ENCODE measurements around the gene PSMD13.
A peak's percentile ranks its signal among the peaks of the same experiment; 100 is the strongest.
"Not testable (repeated sequence)": the region's sequence is repeated elsewhere in the genome, so short reads cannot be mapped to it uniquely, and the experiment has no call there.

Gene PSMD13

DNA sequence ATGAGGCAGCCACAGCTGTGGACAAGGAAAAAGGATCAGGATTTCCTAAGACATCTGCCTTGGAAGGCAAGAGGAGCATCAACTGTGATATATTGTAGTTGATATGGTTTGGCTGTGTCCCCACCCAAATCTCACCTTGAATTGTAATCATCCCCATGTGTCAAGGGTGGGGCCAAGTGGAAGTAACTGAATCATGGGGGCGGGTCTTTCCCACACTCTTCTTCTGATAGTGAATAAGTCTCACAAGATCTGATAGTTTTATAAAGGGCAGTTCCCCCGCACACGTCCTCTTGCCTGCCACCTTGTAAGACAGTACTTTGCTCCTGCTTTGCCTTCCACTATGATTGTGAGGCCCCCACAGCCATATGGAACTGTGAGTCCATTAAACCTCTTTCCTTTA, 19.1 kb upstream of the PSMD13 start:
- no peak for DNase-seq (ENCODE audit: low read depth)

DNA sequence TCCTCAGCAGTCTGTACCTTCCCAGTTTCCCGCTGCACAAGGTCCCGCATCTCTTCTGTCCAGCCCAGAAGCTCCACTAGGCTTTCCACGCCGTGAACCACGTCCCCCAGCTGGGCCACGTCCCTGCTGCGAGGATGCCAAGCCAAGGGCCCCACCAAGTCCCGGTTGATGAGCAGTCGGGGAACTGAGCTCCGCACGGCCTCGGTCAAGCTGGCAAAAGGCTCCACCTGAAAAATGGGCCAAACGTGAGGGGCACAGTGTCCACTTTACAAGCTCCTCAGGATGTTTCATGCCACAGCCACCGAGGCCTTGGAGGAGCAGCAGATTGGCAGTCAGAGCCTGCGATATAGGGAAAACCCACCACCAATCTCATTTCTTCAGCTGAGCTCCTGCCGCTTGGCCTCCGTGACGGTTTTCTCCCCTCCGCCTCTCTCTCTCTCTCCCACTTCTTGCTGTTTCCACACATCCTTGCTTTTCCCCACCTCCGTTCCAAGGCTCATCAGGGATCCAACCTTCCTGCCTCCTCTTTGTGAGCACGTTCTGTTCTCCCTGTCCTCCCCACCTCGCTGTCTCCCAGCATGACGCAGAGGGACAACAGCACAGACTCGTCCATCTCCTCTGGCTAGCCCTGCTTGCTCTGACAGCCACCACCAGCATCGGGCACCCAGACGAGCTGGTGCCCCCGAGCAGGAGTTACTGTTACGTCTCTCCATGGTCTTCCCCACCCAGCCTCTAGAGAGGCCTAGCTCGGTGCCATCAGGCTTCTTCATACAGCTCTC, 17.8 kb upstream of the PSMD13 start:
- DNase-seq (ENCODE audit: low read depth) = no peak

- DNase-seq (ENCODE audit: low read depth) = not testable (repeated sequence)
Measured at GRCh38 chr11:220641-221215, 16.0 kb upstream of the PSMD13 start.

DNA sequence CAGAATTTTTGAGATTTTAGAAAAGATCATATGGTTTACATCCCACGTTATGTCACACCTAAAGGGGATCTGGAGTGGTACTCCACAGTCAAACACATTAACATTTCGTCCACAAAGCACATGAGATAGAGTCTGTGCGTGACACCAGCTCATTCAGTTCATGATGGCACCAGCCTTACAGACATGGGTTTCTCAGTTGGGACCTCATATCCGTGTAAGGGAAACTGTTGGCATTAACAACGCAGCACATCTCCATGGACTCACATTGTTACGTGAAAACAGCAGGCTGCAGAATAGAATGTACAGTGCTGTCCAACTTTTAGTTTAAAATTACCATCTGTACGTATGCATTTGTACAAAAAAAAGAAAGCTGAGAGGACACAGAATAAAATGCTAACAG, 15.2 kb upstream of the PSMD13 start:
- no peak for DNase-seq (ENCODE audit: low read depth)

DNA sequence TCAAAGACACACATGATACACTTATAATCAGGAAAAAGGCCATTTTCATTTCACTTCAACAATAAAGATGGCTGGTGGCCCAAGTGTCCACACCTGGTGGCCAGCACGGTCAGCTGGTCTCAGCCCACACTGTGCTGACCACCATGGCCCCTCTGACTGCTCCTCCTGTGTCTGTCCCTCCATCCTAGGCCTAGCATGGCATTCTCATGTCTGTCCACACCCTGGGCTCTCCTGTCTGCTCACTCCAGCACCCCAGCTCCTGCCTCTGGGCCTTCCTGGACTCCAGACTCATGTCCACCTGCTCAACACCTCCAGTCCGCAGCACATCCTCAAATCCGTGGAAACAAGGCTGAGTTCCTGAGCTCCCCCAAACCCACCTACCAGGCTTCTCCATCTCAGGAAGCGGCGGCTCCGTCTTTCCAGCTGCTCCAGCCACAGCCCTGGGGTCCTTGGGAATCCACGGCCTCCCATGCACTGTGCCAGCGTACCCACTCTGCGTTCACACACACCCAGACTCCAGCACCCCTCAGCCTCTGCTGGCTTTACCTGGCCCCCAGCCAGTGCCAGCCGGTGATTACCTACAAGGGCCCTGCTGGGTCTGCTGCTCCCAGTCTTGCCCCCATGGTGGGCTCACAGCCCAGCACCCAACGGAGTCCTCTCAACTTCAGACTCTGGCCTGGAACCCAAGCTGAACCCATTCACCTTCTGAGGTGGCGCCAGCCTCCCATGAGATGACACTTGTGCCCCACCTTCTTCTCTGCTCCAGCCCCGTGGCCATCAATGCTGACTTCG, 14.6 kb upstream of the PSMD13 start:
- no peak for DNase-seq (ENCODE audit: low read depth)

- DNase-seq (ENCODE audit: low read depth) = no peak
Measured at GRCh38 chr11:223026-223789, 13.6 kb upstream of the PSMD13 start.

DNA sequence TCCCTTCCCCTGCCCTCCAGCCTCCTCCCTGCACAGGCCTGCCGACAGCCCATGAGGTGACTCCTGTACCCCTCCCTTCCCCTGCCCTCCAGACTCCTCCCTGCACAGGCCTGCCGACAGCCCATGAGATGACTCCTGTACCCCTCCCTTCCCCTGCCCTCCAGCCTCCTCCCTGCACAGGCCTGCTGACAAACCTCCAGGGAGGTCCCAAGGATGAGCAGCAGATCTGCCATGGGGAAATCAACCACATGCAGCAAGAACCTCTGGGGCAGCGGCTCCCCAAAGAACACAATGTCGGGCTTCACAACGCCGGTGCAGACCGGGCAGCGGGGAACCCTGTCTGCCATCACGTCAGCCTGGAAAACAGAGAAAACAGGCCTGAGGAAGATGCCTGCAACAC, 12.9 kb upstream of the PSMD13 start:
- DNase-seq (ENCODE audit: low read depth) = no peak

GRCh38 chr11:224424-224823, 12.4 kb upstream of the PSMD13 start:
- DNase-seq (ENCODE audit: low read depth) = no peak

GRCh38 chr11:225734-226453, 10.9 kb upstream of the PSMD13 start:
- DNase-seq (ENCODE audit: low read depth) = no peak

GRCh38 chr11:227824-228379, 8.9 kb upstream of the PSMD13 start:
- no peak for DNase-seq (ENCODE audit: low read depth)

- no peak for DNase-seq (ENCODE audit: low read depth)
Measured at GRCh38 chr11:230431-230830, 6.3 kb upstream of the PSMD13 start.

DNA sequence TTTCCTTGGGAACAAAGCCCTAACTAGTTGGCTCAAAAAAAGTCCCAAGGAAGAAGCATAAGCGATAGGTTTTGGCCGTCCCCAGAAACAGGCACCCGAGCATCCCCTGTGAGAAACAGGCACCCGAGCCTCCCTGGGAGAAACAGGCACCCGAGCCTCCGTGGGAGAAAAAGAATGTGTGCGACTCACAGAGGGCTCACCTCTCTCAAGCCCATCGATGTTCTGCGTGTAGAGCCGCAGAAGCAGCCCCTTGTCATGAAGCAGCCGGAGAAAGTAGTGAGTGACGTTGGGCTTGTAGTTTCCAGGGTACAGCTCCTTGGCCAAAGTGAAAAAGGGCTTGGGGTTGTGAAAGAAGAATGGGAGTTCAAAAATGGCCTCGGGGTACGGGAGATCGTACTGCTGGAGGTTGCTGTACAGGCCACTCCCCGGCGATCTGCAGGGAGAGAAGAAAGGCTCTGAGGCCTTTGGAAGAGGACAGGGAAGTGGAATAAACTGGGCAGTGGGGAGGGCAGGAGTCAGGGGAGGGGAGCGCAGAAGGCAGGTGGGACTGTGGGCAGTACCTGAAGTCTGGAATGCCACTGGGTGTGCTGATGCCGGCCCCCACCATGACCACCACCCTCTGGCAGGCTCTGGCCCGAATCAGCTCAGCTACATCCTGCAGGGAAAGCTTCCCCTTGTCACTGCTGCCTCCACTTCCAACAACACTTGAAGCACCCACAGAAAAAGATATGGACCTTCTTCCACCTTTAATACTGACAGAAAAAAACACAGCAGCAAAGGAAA, 3.8 kb upstream of the PSMD13 start:
- no peak for DNase-seq (ENCODE audit: low read depth)

GRCh38 chr11:235180-235579, 1.6 kb upstream of the PSMD13 start:
- DNase-seq (ENCODE audit: low read depth) = no peak

DNA sequence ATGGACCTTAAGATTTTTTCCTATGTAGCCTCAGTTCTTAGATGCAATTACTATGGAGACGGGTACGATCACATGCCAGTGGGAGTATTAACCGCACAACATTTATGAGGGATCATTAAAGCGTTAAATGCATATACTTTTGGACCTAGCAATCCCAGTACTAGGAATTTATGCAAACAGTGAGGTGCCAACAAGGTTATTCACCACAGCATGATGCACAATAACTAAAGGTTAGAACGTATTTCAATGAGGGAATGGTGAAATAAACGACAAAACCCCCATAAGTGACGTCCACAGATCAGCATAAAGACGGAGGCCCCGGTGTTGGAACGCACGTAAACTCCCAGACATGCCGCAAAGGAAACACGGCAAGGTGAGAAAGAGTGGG, 1.2 kb upstream of the PSMD13 start:
- no peak for DNase-seq (ENCODE audit: low read depth)

- peak; percentile 52 for DNase-seq (ENCODE audit: low read depth)
Measured at GRCh38 chr11:235997-236773, 591 bp upstream of the PSMD13 start, which contains the start of gene SIRT3. TSS of gene SIRT3 (minus strand) at chr11:236342. CDS start at chr11:236328, 14 bp downstream.

GRCh38 chr11:238346-238745, 1.6 kb downstream of the PSMD13 start:
- DNase-seq (ENCODE audit: low read depth) = not testable (repeated sequence)

- DNase-seq (ENCODE audit: low read depth) = no peak
Measured at GRCh38 chr11:240315-240714, 3.5 kb downstream of the PSMD13 start.

DNA sequence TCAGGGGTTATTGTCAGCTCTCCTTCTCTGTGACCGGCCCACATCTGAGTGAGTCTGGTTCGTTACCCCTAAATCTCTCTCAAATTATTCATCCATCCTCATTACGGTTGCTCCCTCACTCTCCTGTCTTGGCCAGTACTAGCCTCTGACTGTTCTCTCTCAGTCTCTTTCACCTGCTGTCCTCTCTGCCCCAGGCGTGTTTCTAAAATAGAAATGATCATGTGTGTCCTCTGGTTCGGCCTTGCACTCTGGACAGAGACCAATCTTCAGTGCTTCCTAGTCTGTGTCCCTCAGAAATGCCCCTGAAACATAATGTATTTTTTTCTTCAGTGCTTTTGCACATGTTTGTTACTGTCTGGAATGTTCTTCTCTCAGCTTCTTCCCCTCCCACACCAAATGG, 4.9 kb downstream of the PSMD13 start:
- no peak for DNase-seq (ENCODE audit: low read depth)

- DNase-seq (ENCODE audit: low read depth) = no peak
Measured at GRCh38 chr11:244376-244775, 7.6 kb downstream of the PSMD13 start.

DNA sequence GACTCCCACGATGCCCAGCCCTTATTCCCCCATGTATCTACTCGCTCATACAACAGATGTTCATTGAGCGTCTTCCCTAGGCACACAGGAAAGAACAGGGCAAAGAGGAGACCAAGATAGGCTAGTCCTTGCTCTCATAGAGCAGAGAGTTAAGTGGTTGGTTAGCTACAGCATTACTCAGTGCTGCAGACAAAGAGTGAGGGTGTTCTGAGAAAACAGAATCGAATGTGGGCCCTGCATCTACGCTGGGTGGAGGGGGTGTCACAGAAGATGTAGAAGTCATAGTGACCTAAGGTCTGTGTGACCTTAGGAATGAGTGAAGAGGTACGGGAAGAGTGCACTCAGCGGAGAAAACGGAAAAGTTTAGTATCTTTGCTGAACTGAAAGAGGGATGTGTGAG, 12.3 kb downstream of the PSMD13 start:
- DNase-seq (ENCODE audit: low read depth) = no peak
